H1 (cell line): ENCODE measurements around the gene GREB1L.

Experiments used
- CHD2 ChIP-seq: IDR thresholded peaks from 2 replicates; pipeline ENCODE4 v1.6.1; 2012; ENCODE audit warnings: low read length, improper control_type of control experiment
- EP300 ChIP-seq, 2 experiments: IDR thresholded peaks; 1 replicate in 1 of 2; 2 replicates in 1 of 2; pipeline ENCODE4 v1.6.1; 2011 to 2012; ENCODE audit warnings: low read depth in 2 of 2, low read length in 2 of 2, mild to moderate bottlenecking in 2 of 2, borderline replicate concordance in 1 of 2, inconsistent platforms in 1 of 2, moderate library complexity in 1 of 2
- NRF1 ChIP-seq: IDR thresholded peaks from 2 replicates; pipeline ENCODE4 v1.6.1; 2011; ENCODE audit warnings: mild to moderate bottlenecking, low read depth, low read length, improper control_type of control experiment
- RAD21 ChIP-seq, 2 experiments: IDR thresholded peaks in 1 of 2; conservative IDR thresholded peaks in 1 of 2; 2 replicates each; pipeline ENCODE4 v1.6.1; 2011; ENCODE audit warnings: low read depth in 2 of 2, low read length in 2 of 2, improper control_type of control experiment in 1 of 2, inconsistent platforms in 1 of 2, mild to moderate bottlenecking in 1 of 2, moderate library complexity in 1 of 2

DNA sequence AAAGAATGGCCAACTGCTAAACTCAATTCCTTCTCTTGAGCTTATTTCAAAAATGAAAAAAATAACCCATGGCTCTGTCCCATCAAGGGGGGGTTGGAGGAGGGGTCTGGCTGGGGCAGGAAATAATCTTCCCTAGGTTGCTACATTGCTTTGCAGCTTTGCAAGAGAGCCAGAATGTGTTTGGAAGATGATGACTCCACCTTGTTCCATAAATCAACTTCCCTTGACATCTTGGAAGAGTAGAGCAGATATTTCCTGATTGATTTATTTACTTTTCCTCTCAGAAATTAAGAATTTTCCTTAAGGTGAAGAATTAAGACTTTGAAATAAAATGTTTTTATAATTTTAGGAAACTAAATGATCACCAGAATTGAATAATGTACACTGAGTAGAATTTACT, 317.2 kb downstream of the GREB1L start:
- no peak for TF ChIP-seq CHD2
- TF ChIP-seq NRF1, result no peak
- no peak for TF ChIP-seq EP300 (IDR thresholded peaks at IDR 0.05; ENCODE audit: borderline replicate concordance in 1 of 2, low read depth in 2 of 2, low read length in 2 of 2)
- TF ChIP-seq RAD21 (IDR thresholded peaks at IDR 0.05 in 1 of 2, conservative IDR thresholded peaks at IDR 0.05 in 1 of 2; ENCODE audit: low read depth in 2 of 2, low read length in 2 of 2), result no peak
